ENCODE results near the gene GAPVD1. TPM values are rescaled to one million over a fixed set of nuclear protein-coding genes. Genes with fewer than 3 reads are reported as not detected.

Gene GAPVD1
- total RNA-seq, 2 experiments from 2014 or later, result 29.6 to 44.5 TPM

GRCh38 chr9:125332527-125332926, 70.9 kb downstream of the GAPVD1 start:
- intact Hi-C loops (cut with micrococcal nuclease; ENCODE audit: unreplicated experiment), result no loop called here
- no peaks in the 10 kb centered on the region for H3K9me2 ChIP-seq (ENCODE audit: insufficient read depth, low read length)
- TSS peak; percentile 22 for BruUV-seq (replicated peaks)
- H3K4me2 ChIP-seq (ENCODE audit: low read length), result no peak overlapping the region
- H4K20me1 ChIP-seq (ENCODE audit: insufficient read depth, low read length), result no peaks in the 10 kb centered on the region
- no peak overlapping the region for H2AFZ ChIP-seq (ENCODE audit: low read length)
- ChIA-PET CTCF (ENCODE audit: unreplicated experiment) (no interaction called here), POLR2A (interaction anchor here (0.7 kb wide), 1 partner anchor 12 kb away, joined by 4 read pairs; no protein-coding TSS in a partner anchor)
- H3K27ac ChIP-seq (ENCODE audit: low read depth, low read length, poor library complexity, severe bottlenecking), result no peak overlapping the region
- no peak overlapping the region for H3K4me3 ChIP-seq (ENCODE audit: low read depth, low read length, poor library complexity, severe bottlenecking)
- H3K36me3 ChIP-seq (ENCODE audit: insufficient read depth, low read length), result peaks cover 64% of the 10 kb centered on the region
- no peaks in the 10 kb centered on the region for H3K9me3 ChIP-seq (ENCODE audit: low read length)
- TF ChIP-seq CTCF (conservative IDR thresholded peaks at IDR 0.05; ENCODE audit: low read length) (no peak), EZH2phosphoT487 (IDR thresholded peaks at IDR 0.05; ENCODE audit: borderline replicate concordance, low read depth, low read length) (no peak)
- no peaks in the 10 kb centered on the region for H3K4me1 ChIP-seq (ENCODE audit: insufficient read depth, low read length, poor library complexity, severe bottlenecking)
- H3K79me2 ChIP-seq (ENCODE audit: insufficient read depth, low read depth, low read length), result no peaks in the 10 kb centered on the region
- no peak for DNase-seq (ENCODE audit: low spot score)

- H3K4me1 ChIP-seq (ENCODE audit: insufficient read depth, low read length, poor library complexity, severe bottlenecking), result no peaks in the 10 kb centered on the region
- no peak overlapping the region for H3K4me3 ChIP-seq (ENCODE audit: low read depth, low read length, poor library complexity, severe bottlenecking)
- no TSS peak for BruUV-seq (replicated peaks)
- no peak for DNase-seq (ENCODE audit: low spot score)
- H3K9me2 ChIP-seq (ENCODE audit: insufficient read depth, low read length), result no peaks in the 10 kb centered on the region
- no peaks in the 10 kb centered on the region for H3K79me2 ChIP-seq (ENCODE audit: insufficient read depth, low read depth, low read length)
- H3K4me2 ChIP-seq (ENCODE audit: low read length), result no peak overlapping the region
- ChIA-PET CTCF (ENCODE audit: unreplicated experiment) (no interaction called here), POLR2A (no interaction called here)
- no peak overlapping the region for H3K27ac ChIP-seq (ENCODE audit: low read depth, low read length, poor library complexity, severe bottlenecking)
- H2AFZ ChIP-seq (ENCODE audit: low read length), result no peak overlapping the region
- TF ChIP-seq CTCF (conservative IDR thresholded peaks at IDR 0.05; ENCODE audit: low read length), result 0 out of 2 replicates have a peak, but pooled peaks have one; percentile 17
- TF ChIP-seq EZH2phosphoT487 (IDR thresholded peaks at IDR 0.05; ENCODE audit: borderline replicate concordance, low read depth, low read length), result no peak
- no peaks in the 10 kb centered on the region for H3K9me3 ChIP-seq (ENCODE audit: low read length)
- intact Hi-C loops (cut with micrococcal nuclease; ENCODE audit: unreplicated experiment), result no loop called here
- H3K36me3 ChIP-seq (ENCODE audit: insufficient read depth, low read length), result peaks cover 63% of the 10 kb centered on the region
- no peaks in the 10 kb centered on the region for H4K20me1 ChIP-seq (ENCODE audit: insufficient read depth, low read length)
Measured at GRCh38 chr9:125337236-125337635, 75.6 kb downstream of the GAPVD1 start.

GRCh38 chr9:125338929-125339328, 77.3 kb downstream of the GAPVD1 start:
- Histone ChIP-seq H2AFZ (ENCODE audit: low read length) (no peak overlapping the region), H3K4me2 (ENCODE audit: low read length) (no peak overlapping the region), H3K27ac (ENCODE audit: low read depth, low read length, poor library complexity, severe bottlenecking) (no peak overlapping the region), H4K20me1 (ENCODE audit: insufficient read depth, low read length) (no peaks in the 10 kb centered on the region), H3K79me2 (ENCODE audit: insufficient read depth, low read depth, low read length) (no peaks in the 10 kb centered on the region), H3K36me3 (ENCODE audit: insufficient read depth, low read length) (peaks cover 55% of the 10 kb centered on the region), H3K4me1 (ENCODE audit: insufficient read depth, low read length, poor library complexity, severe bottlenecking) (no peaks in the 10 kb centered on the region), H3K9me2 (ENCODE audit: insufficient read depth, low read length) (no peaks in the 10 kb centered on the region), H3K4me3 (ENCODE audit: low read depth, low read length, poor library complexity, severe bottlenecking) (no peak overlapping the region), H3K9me3 (ENCODE audit: low read length) (no peaks in the 10 kb centered on the region)
- no peak for DNase-seq (ENCODE audit: low spot score)
- intact Hi-C loops (cut with micrococcal nuclease; ENCODE audit: unreplicated experiment), result no loop called here
- POLR2A ChIA-PET, result no interaction called here
- no TSS peak for BruUV-seq (replicated peaks)
- TF ChIP-seq CTCF (conservative IDR thresholded peaks at IDR 0.05; ENCODE audit: low read length) (no peak), EZH2phosphoT487 (IDR thresholded peaks at IDR 0.05; ENCODE audit: borderline replicate concordance, low read depth, low read length) (no peak)
- CTCF ChIA-PET (ENCODE audit: unreplicated experiment), result no interaction called here

Measured in OCI-LY7 (cell line).